Measurements from ENCODE around the gene AGBL1. TPM values are rescaled to one million over a fixed set of nuclear protein-coding genes. Genes with fewer than 3 reads are reported as not detected.

Gene AGBL1
- total and polyA plus RNA-seq, 2 donors (not counting 3 experiments of a cell fraction or from before 2014, with no cell fraction given): not detected

- no peaks in the 10 kb centered on the region for H4K20me1 ChIP-seq (replicated peaks; ENCODE audit: control insufficient read depth, extremely low read depth, insufficient read depth, low read length)
- no peak overlapping the region for H3K27ac ChIP-seq (ENCODE audit: insufficient read depth, low read depth, low read length)
- H2AFZ ChIP-seq (ENCODE audit: low read depth, low read length): no peak overlapping the region
- no peaks in the 10 kb centered on the region for H3K4me1 ChIP-seq (ENCODE audit: control insufficient read depth, extremely low read depth, insufficient read depth, low read length)
- CTCF ChIA-PET: no interaction called here
- H3K36me3 ChIP-seq (ENCODE audit: control insufficient read depth in 2 of 2, extremely low read depth in 1 of 2, insufficient read depth in 2 of 2, low read length in 2 of 2): no peaks in the 10 kb centered on the region
- no peak overlapping the region for H3K4me2 ChIP-seq (ENCODE audit: insufficient read depth, low read length)
- dilution Hi-C loops (cut with MboI; ENCODE audit: extremely low pct_ligation_motif_present, low sequenced_read_pairs): no loop called here
- no peaks in the 10 kb centered on the region for H3K9me1 ChIP-seq (replicated peaks; ENCODE audit: control insufficient read depth, extremely low read depth, insufficient read depth, low read length)
- POLR2A ChIA-PET: no interaction called here
- BruUV-seq (replicated peaks): no TSS peak
- H3K9ac ChIP-seq (replicated peaks; ENCODE audit: extremely low read depth, insufficient read depth, low read length): no peak overlapping the region
- H3K79me2 ChIP-seq (ENCODE audit: control insufficient read depth, insufficient read depth, low read length): no peaks in the 10 kb centered on the region
- H3K9me3 ChIP-seq (replicated peaks; ENCODE audit: control insufficient read depth, insufficient read depth, low read length): peaks cover 3% of the 10 kb centered on the region
- TF ChIP-seq FOS (IDR thresholded peaks at IDR 0.05; ENCODE audit: borderline replicate concordance, insufficient read depth, low read length) (no peak), CTCF (IDR thresholded peaks at IDR 0.05; ENCODE audit: extremely low read depth in 1 of 2, insufficient read depth in 1 of 2, low read depth in 1 of 2, low read length in 2 of 2) (no peak), GATA2 (IDR thresholded peaks at IDR 0.05; ENCODE audit: insufficient read depth, insufficient read length, low read depth, low read length) (no peak), JUN (IDR thresholded peaks at IDR 0.05; ENCODE audit: borderline replicate concordance, insufficient read depth, insufficient read length, low read depth) (no peak), POLR2AphosphoS5 (IDR thresholded peaks at IDR 0.05; ENCODE audit: insufficient read depth, low read depth, low read length) (no peak), MYC (IDR thresholded peaks at IDR 0.05; ENCODE audit: low read depth, low read length) (no peak), EZH2 (IDR thresholded peaks at IDR 0.05; ENCODE audit: borderline replicate concordance, low read depth, low read length, severe bottlenecking) (no peak), POLR2A (IDR thresholded peaks at IDR 0.05; ENCODE audit: low read depth, low read length) (no peak), MAX (IDR thresholded peaks at IDR 0.05; ENCODE audit: insufficient read depth, insufficient read length) (no peak)
- FAIRE-seq: no peak
- no peak for DNase-seq (ENCODE audit: low read depth, low spot score)
- intact Hi-C loops (cut with micrococcal nuclease): no loop called here
- H3K4me3 ChIP-seq (replicated peaks in 1 of 3; ENCODE audit: insufficient read depth in 1 of 3, low read depth in 1 of 3, low read length in 3 of 3): no peak overlapping the region
- no peaks in the 10 kb centered on the region for H3K27me3 ChIP-seq (ENCODE audit: control insufficient read depth in 2 of 2, insufficient read depth in 2 of 2, low read length in 2 of 2)
These were observed 3.1 kb downstream of the AGBL1 start for GRCh38 chr15:86082619-86083380.

Data from endothelial cell of umbilical vein (primary cell).